Stimulated activated CD8-positive, alpha-beta memory T cell treated with anti-CD3 and anti-CD28 coated beads, Interleukin-15, amount 100 ng/mL, for 24 hours (primary cell): ENCODE measurements around the gene DGKE.

Experiments
- DNase-seq: peaks from one replicate; pipeline ENCODE4 v3.0.0-alpha.2; 2020; ENCODE audit warnings: low read depth

DGKE gene

GRCh38 chr17:56890906-56891674 is 57.1 kb downstream of the DGKE start:
- DNase-seq: no peak

GRCh38 chr17:56891751-56892150 is 57.8 kb downstream of the DGKE start:
- no peak for DNase-seq

- no peak for DNase-seq
These were observed 58.4 kb downstream of the DGKE start for GRCh38 chr17:56892333-56892732.

- no peak for DNase-seq
These were observed 59.6 kb downstream of the DGKE start for GRCh38 chr17:56893503-56893902.

- DNase-seq: no peak
These were observed 61.0 kb downstream of the DGKE start for GRCh38 chr17:56894859-56895455.

- no peak for DNase-seq
These were observed 62.4 kb downstream of the DGKE start for GRCh38 chr17:56896217-56896967.

- DNase-seq: no peak
These were observed 63.0 kb downstream of the DGKE start for GRCh38 chr17:56896968-56897359.

- DNase-seq: no peak
These were observed 63.9 kb downstream of the DGKE start for GRCh38 chr17:56897646-56898424.

GRCh38 chr17:56898874-56899273 is 64.9 kb downstream of the DGKE start:
- no peak for DNase-seq

GRCh38 chr17:56899403-56899802 is 65.5 kb downstream of the DGKE start:
- no peak for DNase-seq

GRCh38 chr17:56902348-56902747 is 68.4 kb downstream of the DGKE start:
- no peak for DNase-seq

- DNase-seq: no peak
These were observed 69.6 kb downstream of the DGKE start for GRCh38 chr17:56903560-56903959.

GRCh38 chr17:56908001-56908542 is 74.1 kb downstream of the DGKE start:
- DNase-seq: no peak

GRCh38 chr17:56909742-56910508 is 76.0 kb downstream of the DGKE start:
- DNase-seq: no peak

GRCh38 chr17:56910509-56911235 is 76.7 kb downstream of the DGKE start:
- DNase-seq: no peak

- no peak for DNase-seq
These were observed 78.4 kb downstream of the DGKE start for GRCh38 chr17:56912105-56912999.

- DNase-seq: no peak
These were observed 79.0 kb downstream of the DGKE start for GRCh38 chr17:56913000-56913311.

- DNase-seq: no peak
These were observed 79.5 kb downstream of the DGKE start for GRCh38 chr17:56913353-56913866.

GRCh38 chr17:56913867-56914580 is 80.1 kb downstream of the DGKE start, which contains the start of gene TRIM25:
Gene TRIM25, minus strand, starts transcription at chr17:56914049. Its CDS starts 61 bp downstream, at chr17:56913988.
- peak; percentile 70 for DNase-seq
